Osteoblast (primary cell): ENCODE measurements around the gene LCE7A. TPM values are rescaled to one million over a fixed set of nuclear protein-coding genes. Genes with fewer than 3 reads are reported as not detected.

Source experiments
- DNase-seq: peaks from one replicate; pipeline ENCODE4 v3.0.0; 2011; ENCODE audit warnings: low spot score, mixed read lengths; ENCODE audit not compliant: insufficient read length; ENCODE audit errors: missing footprints
- H2AFZ ChIP-seq: 2 replicates; pipeline ENCODE4 v1.6.0; 2011; ENCODE audit warnings: mild to moderate bottlenecking, low read length
- H3K27ac ChIP-seq: 2 replicates; pipeline ENCODE4 v1.5.1; 2011; ENCODE audit warnings: mild to moderate bottlenecking, low read depth, low read length, moderate library complexity
- H3K27me3 ChIP-seq: 2 replicates; pipeline ENCODE4 v1.6.0; 2012; ENCODE audit warnings: mild to moderate bottlenecking, control low read depth, inconsistent platforms, low read length, moderate library complexity; ENCODE audit not compliant: insufficient read depth
- H3K36me3 ChIP-seq: 2 replicates; pipeline ENCODE4 v1.5.1; 2011; ENCODE audit warnings: mild to moderate bottlenecking, low read length, control low read depth, moderate library complexity; ENCODE audit not compliant: insufficient read depth
- H3K4me1 ChIP-seq: 2 replicates; pipeline ENCODE4 v1.5.1; 2011; ENCODE audit warnings: mild to moderate bottlenecking, low read length, control low read depth, moderate library complexity; ENCODE audit not compliant: insufficient read depth
- H3K4me2 ChIP-seq: 2 replicates; pipeline ENCODE4 v1.6.0; 2011; ENCODE audit warnings: mild to moderate bottlenecking, low read length; ENCODE audit not compliant: insufficient read depth
- H3K4me3 ChIP-seq: fragments of 200-600 bp; sonication (generic); 3 replicates; pipeline ENCODE4 v1.5.1; 2012; ENCODE audit warnings: mild to moderate bottlenecking, low read length, inconsistent platforms; ENCODE audit not compliant: insufficient read depth
- H3K79me2 ChIP-seq: 2 replicates; pipeline ENCODE4 v1.6.0; 2012; ENCODE audit warnings: mild to moderate bottlenecking, low read length, control low read depth, inconsistent platforms; ENCODE audit not compliant: insufficient read depth
- H3K9me3 ChIP-seq: 2 replicates; pipeline ENCODE4 v1.5.1; 2011; ENCODE audit warnings: low read depth, low read length, control low read depth
- H4K20me1 ChIP-seq: 2 replicates; pipeline ENCODE4 v1.6.0; 2012; ENCODE audit warnings: mild to moderate bottlenecking, low read length, control low read depth; ENCODE audit not compliant: insufficient read depth
- CTCF ChIP-seq: IDR thresholded peaks from 2 replicates; pipeline ENCODE4 v1.5.1; 2011; ENCODE audit warnings: mild to moderate bottlenecking, low read depth, low read length, moderate library complexity; ENCODE audit errors: extremely low read depth
- total RNA-seq: library from RNA; depleted of rRNA; stranded (reverse); fragments of >200 nt; gene quantifications from 2 replicates; pipeline ENCODE4 v1.2.3, GENCODE V29; 2012

The LCE7A gene
- total RNA-seq, 1 donor = not detected

- Histone ChIP-seq H3K27ac (no peak overlapping the region), H3K4me2 (no peak overlapping the region), H3K36me3 (no peaks in the 10 kb centered on the region), H3K4me1 (no peaks in the 10 kb centered on the region), H2AFZ (no peak overlapping the region), H3K79me2 (no peaks in the 10 kb centered on the region), H3K9me3 (no peaks in the 10 kb centered on the region), H4K20me1 (no peaks in the 10 kb centered on the region), H3K27me3 (no peaks in the 10 kb centered on the region), H3K4me3 (no peak overlapping the region)
- DNase-seq = no peak
- TF ChIP-seq CTCF = no peak
Observed at GRCh38 chr1:152861374-152861773, 1.6 kb downstream of the LCE7A start.

GRCh38 chr1:152864443-152864842 is 4.6 kb downstream of the LCE7A start:
- no peaks in the 10 kb centered on the region for H3K4me1 ChIP-seq
- H3K4me3 ChIP-seq = no peak overlapping the region
- no peaks in the 10 kb centered on the region for H3K36me3 ChIP-seq
- DNase-seq = no peak
- no peak for TF ChIP-seq CTCF
- no peak overlapping the region for H3K4me2 ChIP-seq
- no peak overlapping the region for H3K27ac ChIP-seq
- H3K9me3 ChIP-seq = no peaks in the 10 kb centered on the region
- H4K20me1 ChIP-seq = no peaks in the 10 kb centered on the region
- H2AFZ ChIP-seq = no peak overlapping the region
- no peaks in the 10 kb centered on the region for H3K27me3 ChIP-seq
- H3K79me2 ChIP-seq = no peaks in the 10 kb centered on the region

- Histone ChIP-seq H3K4me1 (no peaks in the 10 kb centered on the region), H3K9me3 (no peaks in the 10 kb centered on the region), H4K20me1 (no peaks in the 10 kb centered on the region), H2AFZ (no peak overlapping the region), H3K27me3 (no peaks in the 10 kb centered on the region), H3K36me3 (no peaks in the 10 kb centered on the region), H3K4me3 (no peak overlapping the region), H3K79me2 (no peaks in the 10 kb centered on the region), H3K4me2 (no peak overlapping the region), H3K27ac (no peak overlapping the region)
- no peak for DNase-seq
- TF ChIP-seq CTCF = no peak
Observed at GRCh38 chr1:152866321-152866720, 6.5 kb downstream of the LCE7A start.

GRCh38 chr1:152869808-152870419 is 10.1 kb downstream of the LCE7A start:
- Histone ChIP-seq H3K27me3 (no peaks in the 10 kb centered on the region), H2AFZ (no peak overlapping the region), H3K79me2 (no peaks in the 10 kb centered on the region), H4K20me1 (no peaks in the 10 kb centered on the region), H3K27ac (no peak overlapping the region), H3K4me3 (no peak overlapping the region), H3K9me3 (no peaks in the 10 kb centered on the region), H3K4me2 (no peak overlapping the region), H3K4me1 (peaks cover 3% of the 10 kb centered on the region), H3K36me3 (no peaks in the 10 kb centered on the region)
- no peak for DNase-seq
- peak; percentile 85 for TF ChIP-seq CTCF
